Right lobe of liver (tissue), 4 donors: ENCODE data around the gene CD302.

Experiments used
- CTCF ChIP-seq, 4 donors: fragments of 200-600 bp in 3 of 4; fragments of 450-650 bp in 1 of 4; IDR thresholded peaks; one replicate each; pipeline versions ENCODE4 v1.5.1 to v1.8.0; 2016 to 2022; ENCODE audit warnings: antibody characterized with exemption in 4 of 4, mild to moderate bottlenecking in 2 of 4
- POLR2A ChIP-seq: fragments of 450-650 bp; IDR thresholded peaks from one replicate; pipeline ENCODE4 v1.6.1; 2017; ENCODE audit warnings: antibody characterized with exemption, mild to moderate bottlenecking
- donor health status: DM: no; HTN: no; CAD: no.
- donor health status: DM: no; HTN: no; CAD: no.
- donor health status: DM: no; HTN: yes; CAD: no.

- no peak for TF ChIP-seq CTCF (IDR thresholded peaks at IDR 0.05)
- TF ChIP-seq POLR2A, result no peak
Observed at GRCh38 chr2:159811232-159811631, 13.2 kb upstream of the CD302 start.
